ENCODE data around the gene BACE2. TPM values are rescaled to one million over a fixed set of nuclear protein-coding genes. Genes with fewer than 3 reads are reported as not detected.

BACE2 gene
- total RNA-seq, 1 experiment from 2014 or later, result 23.2 TPM

GRCh38 chr21:41204736-41205135 lies 36.8 kb downstream of the BACE2 start:
- no peak overlapping the region for H3K4me2 ChIP-seq (ENCODE audit: low read length)
- 0 out of 2 replicates have a peak, but pooled peaks cover 3% of the 10 kb centered on the region for H3K79me2 ChIP-seq (ENCODE audit: insufficient read depth, low read length)
- intact Hi-C loops (cut with micrococcal nuclease), result no loop called here
- no peaks in the 10 kb centered on the region for H3K27me3 ChIP-seq (ENCODE audit: insufficient read depth, low read length)
- ATAC-seq, result no peak
- no peaks in the 10 kb centered on the region for H3K9me2 ChIP-seq (ENCODE audit: insufficient read depth)
- H3K9ac ChIP-seq (ENCODE audit: low read length), result no peak overlapping the region
- H4K20me1 ChIP-seq (ENCODE audit: insufficient read depth), result no peaks in the 10 kb centered on the region
- ChIA-PET RAD21 (ENCODE audit: low non-redundant PET in 1 of 2, low total read pairs in 2 of 2, uncharacterized antibody in 2 of 2, unreplicated experiment in 2 of 2) (no interaction called here), CTCF (no interaction called here), POLR2A (no interaction called here)
- no peaks in the 10 kb centered on the region for H3K4me1 ChIP-seq (ENCODE audit: control insufficient read depth in 1 of 2, insufficient read depth in 2 of 2, low read length in 2 of 2)
- no peaks in the 10 kb centered on the region for H3K9me3 ChIP-seq (ENCODE audit: control insufficient read depth in 1 of 2, insufficient read depth in 1 of 2, low read depth in 1 of 2, low read length in 2 of 2)
- H3K4me3 ChIP-seq (replicated peaks in 1 of 2; ENCODE audit: low read depth in 1 of 2, low read length in 2 of 2), result no peak overlapping the region
- no peak overlapping the region for H2AFZ ChIP-seq (ENCODE audit: low read depth, low read length, poor library complexity, severe bottlenecking)
- H3K27ac ChIP-seq (ENCODE audit: low read depth, low read length), result no peak overlapping the region
- no peak for DNase-seq (ENCODE audit: low read depth, low spot score)
- TF ChIP-seq SP1 (IDR thresholded peaks at IDR 0.05; ENCODE audit: low read depth), result no peak
- TF ChIP-seq TCF7L2 (IDR thresholded peaks at IDR 0.05; ENCODE audit: borderline replicate concordance, extremely low read depth, insufficient read depth, insufficient read length), result no peak
- TF ChIP-seq EZH2phosphoT487 (IDR thresholded peaks at IDR 0.05; ENCODE audit: borderline replicate concordance), result no peak
- no peak for TF ChIP-seq CTCF (IDR thresholded peaks at IDR 0.05 in 2 of 3, conservative IDR thresholded peaks at IDR 0.05 in 1 of 3; ENCODE audit: borderline replicate concordance in 1 of 3, insufficient read depth in 1 of 3, low read depth in 2 of 3, low read length in 2 of 3)
- no peak for TF ChIP-seq POLR2A (IDR thresholded peaks at IDR 0.05; ENCODE audit: borderline replicate concordance, extremely low read depth, insufficient read depth, insufficient read length)
- TF ChIP-seq JUND (IDR thresholded peaks at IDR 0.05), result no peak
- no peak for TF ChIP-seq ZNF274 (IDR thresholded peaks at IDR 0.05; ENCODE audit: low read depth, low read length)
- TF ChIP-seq POLR2AphosphoS5 (IDR thresholded peaks at IDR 0.05; ENCODE audit: low read depth, low read length), result no peak
- TF ChIP-seq, protein P1, sequence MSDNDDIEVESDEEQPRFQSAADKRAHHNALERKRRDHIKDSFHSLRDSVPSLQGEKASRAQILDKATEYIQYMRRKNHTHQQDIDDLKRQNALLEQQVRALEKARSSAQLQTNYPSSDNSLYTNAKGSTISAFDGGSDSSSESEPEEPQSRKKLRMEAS (IDR thresholded peaks at IDR 0.05), result no peak
- TF ChIP-seq ZBTB33 (IDR thresholded peaks at IDR 0.05; ENCODE audit: extremely low read depth, insufficient replicate concordance, low read length), result no peak
- TF ChIP-seq CBX3 (IDR thresholded peaks at IDR 0.05; ENCODE audit: low read depth), result no peak
- no peak for TF ChIP-seq SRF (IDR thresholded peaks at IDR 0.05; ENCODE audit: low read depth)
- TF ChIP-seq FOSL1 (IDR thresholded peaks at IDR 0.05; ENCODE audit: low read depth), result no peak
- TF ChIP-seq RAD21 (IDR thresholded peaks at IDR 0.05; ENCODE audit: low read depth), result no peak
- no peak for TF ChIP-seq ELF1 (IDR thresholded peaks at IDR 0.05; ENCODE audit: borderline replicate concordance, low read depth)
- TF ChIP-seq EZH2 (IDR thresholded peaks at IDR 0.05), result no peak
- TF ChIP-seq SIN3A (IDR thresholded peaks at IDR 0.05; ENCODE audit: low read depth), result no peak
- TF ChIP-seq ZFX (IDR thresholded peaks at IDR 0.05), result no peak
- TF ChIP-seq CEBPB (IDR thresholded peaks at IDR 0.05; ENCODE audit: low read depth), result no peak
- no TSS peak for BruUV-seq (replicated peaks)
- no peaks in the 10 kb centered on the region for H3K36me3 ChIP-seq (ENCODE audit: control insufficient read depth in 1 of 2, insufficient read depth in 2 of 2, low read length in 2 of 2)

Data from HCT116 (cell line).